WTC11 (cell line): ENCODE data around the gene ZYG11B.

Experiments
- FOXP1 ChIP-seq: sonication (generic); formaldehyde crosslinking; IDR thresholded peaks from 2 replicates; pipeline ENCODE4 v1.8.0; 2022; ENCODE audit warnings: missing genetic modification reagents, mild to moderate bottlenecking, moderate library complexity, borderline replicate concordance
- TF ChIP-seq, protein P1 (sequence below): fragments of 200-600 bp; IDR thresholded peaks from 2 replicates; pipeline ENCODE4 v1.8.0; 2022; ENCODE audit warnings: antibody characterized with exemption
- TF ChIP-seq, protein P2 (sequence below): sonication (generic); formaldehyde crosslinking; IDR thresholded peaks from 2 replicates; pipeline ENCODE4 v1.8.1; 2022; ENCODE audit warnings: low read depth, missing genetic modification reagents, borderline replicate concordance
- TF ChIP-seq, protein P3 (sequence below): sonication (generic); formaldehyde crosslinking; IDR thresholded peaks from 2 replicates; pipeline ENCODE4 v1.8.0; 2022; ENCODE audit warnings: mild to moderate bottlenecking, missing genetic modification reagents
- TF ChIP-seq, protein P4 (sequence below): sonication (generic); formaldehyde crosslinking; IDR thresholded peaks from 2 replicates; pipeline ENCODE4 v1.8.0; 2022; ENCODE audit warnings: mild to moderate bottlenecking, missing genetic modification reagents
- TF ChIP-seq, protein P5 (sequence below): sonication (generic); formaldehyde crosslinking; IDR thresholded peaks from 2 replicates; pipeline ENCODE4 v1.8.1; 2023; ENCODE audit warnings: mild to moderate bottlenecking, missing genetic modification reagents, moderate library complexity

DNA sequence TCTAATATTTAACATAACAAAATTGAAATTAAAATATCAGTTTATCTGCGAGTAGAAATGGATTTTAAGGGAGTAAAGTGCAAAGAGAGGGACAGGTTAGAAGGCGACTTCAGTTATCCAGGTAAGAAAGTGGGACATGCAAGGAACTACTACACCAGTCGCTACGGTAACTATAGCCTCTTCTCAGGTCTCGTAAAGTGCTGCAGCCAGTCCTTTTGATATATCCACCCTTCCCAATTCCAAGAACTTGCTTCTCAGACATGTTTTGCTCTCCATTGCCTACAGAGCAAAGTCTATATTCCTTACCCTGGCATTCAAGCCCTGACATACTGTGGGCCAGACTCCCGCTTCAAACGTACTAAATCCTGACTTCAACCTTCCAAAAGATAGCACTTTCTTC, 30.6 kb upstream of the ZYG11B start:
- TF ChIP-seq, protein P1, sequence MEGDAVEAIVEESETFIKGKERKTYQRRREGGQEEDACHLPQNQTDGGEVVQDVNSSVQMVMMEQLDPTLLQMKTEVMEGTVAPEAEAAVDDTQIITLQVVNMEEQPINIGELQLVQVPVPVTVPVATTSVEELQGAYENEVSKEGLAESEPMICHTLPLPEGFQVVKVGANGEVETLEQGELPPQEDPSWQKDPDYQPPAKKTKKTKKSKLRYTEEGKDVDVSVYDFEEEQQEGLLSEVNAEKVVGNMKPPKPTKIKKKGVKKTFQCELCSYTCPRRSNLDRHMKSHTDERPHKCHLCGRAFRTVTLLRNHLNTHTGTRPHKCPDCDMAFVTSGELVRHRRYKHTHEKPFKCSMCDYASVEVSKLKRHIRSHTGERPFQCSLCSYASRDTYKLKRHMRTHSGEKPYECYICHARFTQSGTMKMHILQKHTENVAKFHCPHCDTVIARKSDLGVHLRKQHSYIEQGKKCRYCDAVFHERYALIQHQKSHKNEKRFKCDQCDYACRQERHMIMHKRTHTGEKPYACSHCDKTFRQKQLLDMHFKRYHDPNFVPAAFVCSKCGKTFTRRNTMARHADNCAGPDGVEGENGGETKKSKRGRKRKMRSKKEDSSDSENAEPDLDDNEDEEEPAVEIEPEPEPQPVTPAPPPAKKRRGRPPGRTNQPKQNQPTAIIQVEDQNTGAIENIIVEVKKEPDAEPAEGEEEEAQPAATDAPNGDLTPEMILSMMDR, result no peak
- TF ChIP-seq FOXP1 (CRISPR knock-in tag), result no peak
- TF ChIP-seq, protein P2, sequence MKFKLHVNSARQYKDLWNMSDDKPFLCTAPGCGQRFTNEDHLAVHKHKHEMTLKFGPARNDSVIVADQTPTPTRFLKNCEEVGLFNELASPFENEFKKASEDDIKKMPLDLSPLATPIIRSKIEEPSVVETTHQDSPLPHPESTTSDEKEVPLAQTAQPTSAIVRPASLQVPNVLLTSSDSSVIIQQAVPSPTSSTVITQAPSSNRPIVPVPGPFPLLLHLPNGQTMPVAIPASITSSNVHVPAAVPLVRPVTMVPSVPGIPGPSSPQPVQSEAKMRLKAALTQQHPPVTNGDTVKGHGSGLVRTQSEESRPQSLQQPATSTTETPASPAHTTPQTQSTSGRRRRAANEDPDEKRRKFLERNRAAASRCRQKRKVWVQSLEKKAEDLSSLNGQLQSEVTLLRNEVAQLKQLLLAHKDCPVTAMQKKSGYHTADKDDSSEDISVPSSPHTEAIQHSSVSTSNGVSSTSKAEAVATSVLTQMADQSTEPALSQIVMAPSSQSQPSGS (CRISPR knock-in tag), result no peak
- TF ChIP-seq, protein P3, sequence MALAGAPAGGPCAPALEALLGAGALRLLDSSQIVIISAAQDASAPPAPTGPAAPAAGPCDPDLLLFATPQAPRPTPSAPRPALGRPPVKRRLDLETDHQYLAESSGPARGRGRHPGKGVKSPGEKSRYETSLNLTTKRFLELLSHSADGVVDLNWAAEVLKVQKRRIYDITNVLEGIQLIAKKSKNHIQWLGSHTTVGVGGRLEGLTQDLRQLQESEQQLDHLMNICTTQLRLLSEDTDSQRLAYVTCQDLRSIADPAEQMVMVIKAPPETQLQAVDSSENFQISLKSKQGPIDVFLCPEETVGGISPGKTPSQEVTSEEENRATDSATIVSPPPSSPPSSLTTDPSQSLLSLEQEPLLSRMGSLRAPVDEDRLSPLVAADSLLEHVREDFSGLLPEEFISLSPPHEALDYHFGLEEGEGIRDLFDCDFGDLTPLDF (CRISPR knock-in tag), result no peak
- TF ChIP-seq, protein P4, sequence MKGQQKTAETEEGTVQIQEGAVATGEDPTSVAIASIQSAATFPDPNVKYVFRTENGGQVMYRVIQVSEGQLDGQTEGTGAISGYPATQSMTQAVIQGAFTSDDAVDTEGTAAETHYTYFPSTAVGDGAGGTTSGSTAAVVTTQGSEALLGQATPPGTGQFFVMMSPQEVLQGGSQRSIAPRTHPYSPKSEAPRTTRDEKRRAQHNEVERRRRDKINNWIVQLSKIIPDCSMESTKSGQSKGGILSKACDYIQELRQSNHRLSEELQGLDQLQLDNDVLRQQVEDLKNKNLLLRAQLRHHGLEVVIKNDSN (CRISPR knock-in tag), result no peak
- TF ChIP-seq, protein P5, sequence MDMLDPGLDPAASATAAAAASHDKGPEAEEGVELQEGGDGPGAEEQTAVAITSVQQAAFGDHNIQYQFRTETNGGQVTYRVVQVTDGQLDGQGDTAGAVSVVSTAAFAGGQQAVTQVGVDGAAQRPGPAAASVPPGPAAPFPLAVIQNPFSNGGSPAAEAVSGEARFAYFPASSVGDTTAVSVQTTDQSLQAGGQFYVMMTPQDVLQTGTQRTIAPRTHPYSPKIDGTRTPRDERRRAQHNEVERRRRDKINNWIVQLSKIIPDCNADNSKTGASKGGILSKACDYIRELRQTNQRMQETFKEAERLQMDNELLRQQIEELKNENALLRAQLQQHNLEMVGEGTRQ, result no peak
